Lower leg skin (tissue), 3 donors: ENCODE data around the gene CAMTA1.

Experiments
- CTCF ChIP-seq, 3 donors: fragments of 450-650 bp; IDR thresholded peaks; one replicate each; pipeline ENCODE4 v1.5.1; 2016; ENCODE audit warnings: antibody characterized with exemption in 3 of 3, mild to moderate bottlenecking in 3 of 3, moderate library complexity in 2 of 3
- POLR2A ChIP-seq, 2 donors: fragments of 450-650 bp; IDR thresholded peaks; one replicate each; pipeline ENCODE4 v1.6.1; 2016 to 2017; ENCODE audit warnings: antibody characterized with exemption in 2 of 2, mild to moderate bottlenecking in 1 of 2, moderate library complexity in 1 of 2

GRCh38 chr1:7717748-7718368 lies 932.6 kb downstream of the CAMTA1 start:
- no peak for TF ChIP-seq POLR2A (IDR thresholded peaks at IDR 0.05)
- TF ChIP-seq CTCF (IDR thresholded peaks at IDR 0.05) = no peak
